ENCODE results near the gene FSD1. TPM values are rescaled to one million over a fixed set of nuclear protein-coding genes. Genes with fewer than 3 reads are reported as not detected.

Gene FSD1
- total and polyA plus RNA-seq, 2 donors from 2014 or later, result 0.85 to 1.1 TPM

DNA sequence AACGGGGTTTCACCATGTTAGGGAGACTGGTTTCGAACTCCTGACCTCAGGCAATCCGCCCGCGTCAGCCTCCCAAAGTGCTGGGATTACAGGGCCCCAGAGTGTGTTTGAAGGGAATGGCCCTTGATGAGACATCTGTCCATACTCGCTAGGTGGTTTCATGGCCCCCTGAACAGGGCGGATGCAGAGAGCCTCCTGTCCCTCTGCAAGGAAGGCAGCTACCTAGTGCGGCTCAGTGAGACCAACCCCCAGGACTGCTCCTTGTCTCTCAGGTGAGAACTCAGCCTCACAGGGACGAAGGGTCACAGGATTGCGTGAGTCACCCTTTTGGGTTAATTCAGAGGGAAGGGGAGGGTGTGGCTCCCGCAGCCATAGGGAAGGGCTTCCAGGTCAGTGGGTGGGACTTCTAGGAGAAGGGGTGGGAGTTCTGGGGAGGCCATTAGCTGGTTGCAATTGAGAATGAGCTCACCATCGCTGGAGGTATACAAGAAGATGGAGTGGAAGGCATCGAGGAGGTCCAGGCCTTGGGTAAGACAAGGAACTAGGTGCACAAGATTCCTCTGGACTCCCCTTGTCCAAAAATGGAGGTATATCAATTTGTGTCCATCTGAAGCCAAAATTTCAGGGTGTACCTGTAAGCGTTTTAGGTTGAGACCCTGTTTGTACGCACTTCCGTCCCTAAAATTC, 16.2 kb upstream of the FSD1 start:
- Histone ChIP-seq H3K27me3 (ENCODE audit: control insufficient read depth, insufficient read depth, low read length) (no peaks in the 10 kb centered on the region), H3K9ac (ENCODE audit: low read length in 3 of 3) (no peak overlapping the region), H3K27ac (ENCODE audit: low read depth in 2 of 2, low read length in 2 of 2) (no peak overlapping the region), H3K4me1 (ENCODE audit: control insufficient read depth in 2 of 3, insufficient read depth in 2 of 3, low read depth in 1 of 3, low read length in 3 of 3) (no peaks in the 10 kb centered on the region), H3K36me3 (ENCODE audit: control insufficient read depth in 2 of 3, insufficient read depth in 3 of 3, low read length in 3 of 3) (no peaks in the 10 kb centered on the region), H3K9me3 (ENCODE audit: control insufficient read depth in 2 of 3, insufficient read depth in 1 of 3, low read length in 3 of 3) (no peaks in the 10 kb centered on the region), H3K4me3 (ENCODE audit: low read length in 3 of 3) (no peak overlapping the region)
- DNase-seq (no peak), FAIRE-seq (no peak)
- intact Hi-C loops (cut with DNase I), result no loop called here
- TF ChIP-seq, protein P1, sequence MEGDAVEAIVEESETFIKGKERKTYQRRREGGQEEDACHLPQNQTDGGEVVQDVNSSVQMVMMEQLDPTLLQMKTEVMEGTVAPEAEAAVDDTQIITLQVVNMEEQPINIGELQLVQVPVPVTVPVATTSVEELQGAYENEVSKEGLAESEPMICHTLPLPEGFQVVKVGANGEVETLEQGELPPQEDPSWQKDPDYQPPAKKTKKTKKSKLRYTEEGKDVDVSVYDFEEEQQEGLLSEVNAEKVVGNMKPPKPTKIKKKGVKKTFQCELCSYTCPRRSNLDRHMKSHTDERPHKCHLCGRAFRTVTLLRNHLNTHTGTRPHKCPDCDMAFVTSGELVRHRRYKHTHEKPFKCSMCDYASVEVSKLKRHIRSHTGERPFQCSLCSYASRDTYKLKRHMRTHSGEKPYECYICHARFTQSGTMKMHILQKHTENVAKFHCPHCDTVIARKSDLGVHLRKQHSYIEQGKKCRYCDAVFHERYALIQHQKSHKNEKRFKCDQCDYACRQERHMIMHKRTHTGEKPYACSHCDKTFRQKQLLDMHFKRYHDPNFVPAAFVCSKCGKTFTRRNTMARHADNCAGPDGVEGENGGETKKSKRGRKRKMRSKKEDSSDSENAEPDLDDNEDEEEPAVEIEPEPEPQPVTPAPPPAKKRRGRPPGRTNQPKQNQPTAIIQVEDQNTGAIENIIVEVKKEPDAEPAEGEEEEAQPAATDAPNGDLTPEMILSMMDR (IDR thresholded peaks at IDR 0.05; ENCODE audit: borderline replicate concordance, extremely low read depth, insufficient read depth), result no peak

DNA sequence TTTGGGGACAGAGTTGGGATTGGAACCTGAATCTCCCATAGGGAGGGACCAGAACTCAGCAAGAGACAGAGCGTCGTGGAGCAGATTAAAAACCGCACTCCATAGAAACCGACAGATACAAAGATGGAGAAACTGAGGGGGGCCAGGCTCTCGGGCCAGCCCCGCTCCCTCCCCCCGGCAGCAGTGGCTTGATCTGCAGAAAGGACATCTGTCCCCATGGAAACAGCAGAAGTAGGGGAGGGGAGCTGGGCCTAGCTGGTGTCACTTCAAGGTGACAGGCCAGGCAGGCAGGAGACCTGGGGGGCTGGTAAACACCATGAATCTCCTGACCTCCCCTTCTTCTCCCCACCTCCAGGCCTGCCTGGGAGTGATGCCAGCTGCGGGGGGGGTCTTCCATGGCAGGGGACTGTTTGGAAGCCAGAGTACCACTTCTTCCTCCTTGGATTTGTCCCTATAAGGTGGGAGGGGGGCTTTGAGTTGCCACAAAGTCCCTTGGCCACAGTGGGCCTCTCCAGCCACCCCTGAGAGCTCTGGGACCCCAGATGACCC, 13.1 kb upstream of the FSD1 start:
- no peaks in the 10 kb centered on the region for H3K36me3 ChIP-seq (ENCODE audit: control insufficient read depth in 2 of 3, insufficient read depth in 3 of 3, low read length in 3 of 3)
- no peak overlapping the region for H3K9ac ChIP-seq (ENCODE audit: low read length in 3 of 3)
- FAIRE-seq (no peak), DNase-seq (no peak)
- H3K4me3 ChIP-seq (ENCODE audit: low read length in 3 of 3), result no peak overlapping the region
- no peaks in the 10 kb centered on the region for H3K4me1 ChIP-seq (ENCODE audit: control insufficient read depth in 2 of 3, insufficient read depth in 2 of 3, low read depth in 1 of 3, low read length in 3 of 3)
- intact Hi-C loops (cut with DNase I), result no loop called here
- no peak overlapping the region for H3K27ac ChIP-seq (ENCODE audit: low read depth in 2 of 2, low read length in 2 of 2)
- TF ChIP-seq, protein P1 (IDR thresholded peaks at IDR 0.05; ENCODE audit: borderline replicate concordance, extremely low read depth, insufficient read depth), result no peak
- H3K9me3 ChIP-seq (ENCODE audit: control insufficient read depth in 2 of 3, insufficient read depth in 1 of 3, low read length in 3 of 3), result no peaks in the 10 kb centered on the region
- no peaks in the 10 kb centered on the region for H3K27me3 ChIP-seq (ENCODE audit: control insufficient read depth, insufficient read depth, low read length)

DNA sequence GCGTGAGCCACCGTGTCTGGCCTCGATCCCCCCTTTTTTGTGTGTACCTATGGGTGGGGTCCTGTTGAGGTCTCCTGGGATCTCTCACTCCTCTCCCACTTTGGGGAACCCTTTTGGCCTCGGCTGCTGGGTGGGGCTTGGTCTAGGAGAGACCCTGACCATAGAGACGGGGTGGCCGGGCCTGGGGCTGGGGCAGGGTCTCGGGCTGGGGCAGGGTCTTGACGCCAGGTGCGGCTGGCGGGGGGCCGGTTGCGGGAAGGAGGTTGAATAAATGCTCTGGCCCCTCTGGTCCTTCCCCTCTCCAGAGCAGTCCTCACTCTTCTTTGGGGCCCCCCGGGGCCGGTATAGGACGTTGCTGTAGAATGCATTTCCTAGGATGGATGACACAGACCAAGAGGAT, 11.9 kb upstream of the FSD1 start:
- H3K27ac ChIP-seq (ENCODE audit: low read depth in 2 of 2, low read length in 2 of 2), result no peak overlapping the region
- DNase-seq (peak in 1 of 5 donors; percentile 76), FAIRE-seq (no peak)
- H3K36me3 ChIP-seq (ENCODE audit: control insufficient read depth in 2 of 3, insufficient read depth in 3 of 3, low read length in 3 of 3), result no peaks in the 10 kb centered on the region
- no peaks in the 10 kb centered on the region for H3K4me1 ChIP-seq (ENCODE audit: control insufficient read depth in 2 of 3, insufficient read depth in 2 of 3, low read depth in 1 of 3, low read length in 3 of 3)
- TF ChIP-seq, protein P1 (IDR thresholded peaks at IDR 0.05; ENCODE audit: borderline replicate concordance, extremely low read depth, insufficient read depth), result no peak
- H3K9me3 ChIP-seq (ENCODE audit: control insufficient read depth in 2 of 3, insufficient read depth in 1 of 3, low read length in 3 of 3), result no peaks in the 10 kb centered on the region
- no peak overlapping the region for H3K4me3 ChIP-seq (ENCODE audit: low read length in 3 of 3)
- H3K27me3 ChIP-seq (ENCODE audit: control insufficient read depth, insufficient read depth, low read length), result no peaks in the 10 kb centered on the region
- H3K9ac ChIP-seq (ENCODE audit: low read length in 3 of 3), result no peak overlapping the region
- intact Hi-C loops (cut with DNase I), result no loop called here
